Subcutaneous abdominal adipose tissue (tissue), 5 donors: Measurements from ENCODE around the gene ADPRHL1.
"Not testable (repeated sequence)": the region's sequence is repeated elsewhere in the genome, so short reads cannot be mapped to it uniquely, and the experiment has no call there.

Experiments
- H3K27ac ChIP-seq: one replicate; pipeline ENCODE4 v1.7.0; 2013; ENCODE audit warnings: low read depth, mild to moderate bottlenecking, inconsistent platforms, low read length, moderate library complexity
- H3K27me3 ChIP-seq, 5 donors: one replicate each; pipeline ENCODE4 v1.7.0; 2013; ENCODE audit warnings: low read length in 5 of 5, inconsistent platforms in 1 of 5; ENCODE audit not compliant: control insufficient read depth in 5 of 5, insufficient read depth in 4 of 5
- H3K36me3 ChIP-seq, 5 donors: one replicate each; pipeline ENCODE4 v1.7.0; 2013; ENCODE audit warnings: low read length in 5 of 5; ENCODE audit not compliant: control insufficient read depth in 5 of 5, insufficient read depth in 5 of 5
- H3K4me1 ChIP-seq, 5 donors: one replicate each; pipeline ENCODE4 v1.7.0; 2013; ENCODE audit warnings: low read length in 5 of 5, mild to moderate bottlenecking in 3 of 5, moderate library complexity in 1 of 5; ENCODE audit not compliant: control insufficient read depth in 5 of 5, insufficient read depth in 5 of 5
- H3K4me3 ChIP-seq, 5 donors: one replicate each; pipeline ENCODE4 v1.7.0; 2013; ENCODE audit warnings: low read length in 5 of 5, low read depth in 1 of 5
- H3K9ac ChIP-seq, 5 donors: one replicate each; pipeline ENCODE4 v1.7.0; 2013; ENCODE audit warnings: low read length in 5 of 5, mild to moderate bottlenecking in 4 of 5, moderate library complexity in 3 of 5
- H3K9me3 ChIP-seq, 5 donors: one replicate each; pipeline ENCODE4 v1.7.0; 2013; ENCODE audit warnings: low read length in 5 of 5; ENCODE audit not compliant: control insufficient read depth in 5 of 5
- donor health status: healthy.
- donor health status: healthy.
- donor health status: healthy.
- donor health status: healthy.
- donor health status: healthy.

ADPRHL1 gene

DNA sequence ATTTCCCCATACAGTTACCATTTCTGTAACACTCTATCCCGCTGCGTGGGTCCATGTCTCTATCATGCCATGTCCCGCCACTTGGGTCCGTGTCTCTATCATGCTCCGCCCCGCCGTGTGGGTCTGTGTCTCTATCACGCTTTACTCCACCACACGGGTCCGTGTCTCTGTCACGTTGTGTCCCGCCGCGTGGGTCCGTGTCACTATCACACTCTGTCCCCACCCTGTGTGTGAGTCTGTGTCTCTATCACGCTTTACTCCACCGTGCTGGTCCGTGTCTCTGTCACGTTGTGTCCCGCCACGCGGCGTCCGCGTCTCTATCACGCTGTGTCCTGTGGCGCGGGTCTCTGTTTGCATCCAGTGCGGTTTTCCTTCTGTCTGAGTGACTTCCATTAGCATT, 11.6 kb downstream of the ADPRHL1 start:
- H3K9me3 ChIP-seq = no peaks in the 10 kb centered on the region
- H3K27me3 ChIP-seq = no peaks in the 10 kb centered on the region
- H3K4me1 ChIP-seq = no peaks in the 10 kb centered on the region
- no peaks in the 10 kb centered on the region for H3K36me3 ChIP-seq
- H3K4me3 ChIP-seq = no peak overlapping the region
- H3K27ac ChIP-seq = no peak overlapping the region
- H3K9ac ChIP-seq = no peak overlapping the region

DNA sequence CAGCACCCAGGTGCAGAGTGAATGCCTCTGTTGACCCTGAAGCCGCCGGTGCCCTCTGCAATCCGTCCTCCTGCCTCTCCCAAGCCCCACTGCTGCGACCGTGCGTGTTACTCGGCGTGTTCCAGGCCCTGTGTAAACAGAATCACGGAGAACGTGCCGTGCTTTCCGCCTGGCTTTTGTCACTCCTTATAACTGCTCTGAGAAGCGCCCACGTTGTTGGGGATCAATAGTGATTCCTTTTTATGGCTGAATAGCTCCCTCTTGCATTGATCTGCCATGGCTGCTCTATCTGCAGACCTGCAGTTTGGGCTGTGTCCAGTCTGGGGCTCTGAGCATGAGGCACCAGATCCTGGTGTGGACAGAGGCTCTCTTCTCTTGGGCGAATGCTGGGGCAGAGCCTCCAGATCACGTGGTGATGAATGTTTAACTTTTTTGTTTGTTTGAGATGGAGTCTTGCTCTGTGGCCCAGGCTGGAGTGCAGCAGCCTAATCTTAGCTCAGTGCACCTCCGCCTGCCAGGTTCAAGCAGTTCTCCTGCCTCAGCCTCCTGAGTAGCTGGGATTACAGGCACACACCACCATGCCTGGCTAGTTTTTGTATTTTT, 15.8 kb downstream of the ADPRHL1 start:
- no peaks in the 10 kb centered on the region for H3K4me1 ChIP-seq
- no peak overlapping the region for H3K9ac ChIP-seq
- H3K27me3 ChIP-seq = no peaks in the 10 kb centered on the region
- no peaks in the 10 kb centered on the region for H3K36me3 ChIP-seq
- H3K9me3 ChIP-seq = no peaks in the 10 kb centered on the region
- H3K27ac ChIP-seq = no peak overlapping the region
- H3K4me3 ChIP-seq = no peak overlapping the region

DNA sequence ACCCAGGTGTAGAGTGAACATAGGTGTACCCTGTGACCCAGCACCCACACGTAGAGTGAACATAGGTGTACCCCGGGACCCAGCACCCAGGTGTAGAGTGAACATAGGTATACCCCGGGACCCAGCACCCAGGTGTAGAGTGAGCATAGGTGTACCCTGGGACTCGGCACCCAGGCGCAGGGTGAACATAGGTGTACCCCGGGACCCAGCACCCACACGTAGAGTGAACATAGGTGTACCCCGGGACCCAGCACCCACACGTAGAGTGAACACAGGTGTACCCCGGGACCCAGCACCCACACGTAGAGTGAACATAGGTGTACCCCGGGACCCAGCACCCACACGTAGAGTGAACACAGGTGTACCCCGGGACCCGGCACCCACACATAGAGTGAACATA, 16.4 kb downstream of the ADPRHL1 start:
- H3K9me3 ChIP-seq, H3K4me1 ChIP-seq, H3K27me3 ChIP-seq, H3K4me3 ChIP-seq, H3K27ac ChIP-seq, H3K9ac ChIP-seq, H3K36me3 ChIP-seq: not testable (repeated sequence)

DNA sequence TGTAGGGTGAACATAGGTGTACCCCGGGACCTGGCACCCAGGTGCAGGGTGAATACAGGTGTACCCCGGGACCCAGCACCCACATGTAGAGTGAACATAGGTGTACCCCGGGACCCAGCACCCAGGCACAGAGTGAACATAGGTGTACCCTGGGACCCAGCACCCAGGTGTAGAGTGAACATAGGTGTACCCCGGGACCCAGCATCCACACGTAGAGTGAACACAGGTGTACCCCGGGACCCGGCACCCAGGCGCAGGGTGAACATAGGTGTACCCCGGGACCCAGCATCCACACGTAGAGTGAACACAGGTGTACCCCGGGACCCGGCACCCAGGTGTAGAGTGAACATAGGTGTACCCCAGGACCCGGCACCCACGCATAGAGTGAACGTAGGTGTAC, 17.4 kb downstream of the ADPRHL1 start:
- not testable (repeated sequence) for H3K4me3 ChIP-seq, H3K27ac ChIP-seq, H3K36me3 ChIP-seq, H3K27me3 ChIP-seq, H3K9me3 ChIP-seq, H3K9ac ChIP-seq, H3K4me1 ChIP-seq

DNA sequence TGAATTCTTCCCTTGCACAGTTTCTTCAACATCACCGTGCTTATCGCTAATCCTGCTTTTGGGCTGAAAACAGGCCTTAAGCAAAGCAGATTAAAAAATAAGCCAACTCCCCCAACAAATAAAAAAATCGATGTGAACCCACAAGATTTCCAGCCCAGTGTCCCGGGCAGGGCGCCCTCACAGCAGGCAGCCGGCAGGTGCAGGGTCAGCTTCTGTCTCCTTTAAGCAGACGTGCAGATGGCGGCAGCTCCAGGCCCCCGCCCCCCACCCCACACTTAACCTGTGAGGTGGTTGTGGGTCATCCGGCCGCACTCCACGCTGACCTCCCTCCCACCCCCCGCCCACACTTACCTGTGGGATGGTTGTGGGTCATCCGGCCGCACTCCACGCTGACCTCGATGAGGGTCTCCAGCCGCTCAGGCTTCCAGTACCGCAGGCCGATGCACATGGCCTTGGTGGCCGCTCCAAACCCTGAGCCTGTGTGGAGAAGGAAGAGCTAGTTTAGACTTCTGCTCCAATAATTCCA, 19.8 kb downstream of the ADPRHL1 start:
- Histone ChIP-seq H3K27ac (no peak overlapping the region), H3K4me3 (no peak overlapping the region), H3K9ac (no peak overlapping the region), H3K9me3 (no peaks in the 10 kb centered on the region), H3K27me3 (no peaks in the 10 kb centered on the region), H3K36me3 (no peaks in the 10 kb centered on the region), H3K4me1 (no peaks in the 10 kb centered on the region)

DNA sequence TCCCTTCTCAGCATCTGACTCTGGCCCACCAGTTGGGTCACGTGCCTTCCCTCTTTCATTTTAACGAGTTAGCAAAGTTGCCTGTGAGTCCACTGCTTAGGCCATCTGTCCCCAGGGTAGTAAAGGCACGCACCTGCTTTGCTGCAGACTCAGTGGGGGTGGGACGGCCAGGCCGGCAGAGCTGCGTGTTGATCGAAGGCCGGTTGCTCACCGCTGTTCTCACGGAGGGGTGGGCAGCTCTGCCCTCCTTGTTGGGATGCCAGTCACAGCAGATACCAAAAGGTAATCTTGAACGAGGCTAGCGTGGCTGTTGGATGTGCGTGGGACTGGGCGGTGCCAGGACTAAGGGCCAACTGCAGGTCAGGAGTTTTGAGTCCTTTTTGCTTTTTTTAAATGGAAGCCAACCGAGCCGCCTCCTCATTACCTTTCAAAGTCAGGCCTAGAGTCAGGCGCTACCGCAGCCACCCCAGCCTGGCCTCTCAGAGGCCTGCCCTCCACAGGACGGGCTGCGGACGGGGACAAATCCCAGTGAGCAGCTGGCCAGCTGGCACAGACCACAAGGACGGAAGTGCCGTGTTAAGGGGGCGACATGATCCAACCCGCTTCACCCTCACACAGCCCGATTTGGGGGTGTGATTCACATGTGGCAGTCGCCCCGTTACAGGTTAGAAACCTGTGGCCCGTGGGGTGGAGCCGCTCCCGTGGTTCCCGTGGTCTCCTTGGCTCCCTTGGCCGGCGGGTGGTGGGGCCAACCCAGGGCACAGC, 20.6 kb downstream of the ADPRHL1 start:
- H3K4me1 ChIP-seq = peaks cover 0 to 5% (median 0%) of the 10 kb centered on the region in 5 donors
- H3K9me3 ChIP-seq = no peaks in the 10 kb centered on the region
- H3K4me3 ChIP-seq = no peak overlapping the region
- H3K36me3 ChIP-seq = no peaks in the 10 kb centered on the region
- H3K27me3 ChIP-seq = no peaks in the 10 kb centered on the region
- H3K27ac ChIP-seq = no peak overlapping the region
- H3K9ac ChIP-seq = no peak overlapping the region

DNA sequence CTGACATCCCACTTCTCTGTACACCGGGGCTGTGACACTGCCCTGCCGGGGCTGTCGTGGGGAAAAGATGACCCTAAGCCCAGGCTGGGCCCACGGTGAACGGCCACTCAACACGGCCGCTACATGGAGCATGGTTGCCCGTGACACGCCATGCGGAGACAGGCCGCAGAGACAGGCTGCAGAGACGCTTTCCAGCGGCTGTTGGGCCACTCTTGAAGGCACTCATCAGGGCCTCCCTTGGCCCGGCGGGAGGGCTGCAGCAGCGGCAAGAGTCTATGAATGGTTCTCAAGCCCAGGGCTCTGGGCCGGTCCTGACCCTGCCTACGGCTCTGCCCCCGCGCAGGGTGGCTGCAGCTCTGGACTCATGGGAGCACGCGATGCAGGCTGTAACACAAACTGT, 22.1 kb downstream of the ADPRHL1 start:
- Histone ChIP-seq H3K27ac (no peak overlapping the region), H3K4me3 (no peak overlapping the region), H3K36me3 (no peaks in the 10 kb centered on the region), H3K9me3 (no peaks in the 10 kb centered on the region), H3K9ac (no peak overlapping the region), H3K27me3 (no peaks in the 10 kb centered on the region), H3K4me1 (peaks cover 0 to 5% (median 0%) of the 10 kb centered on the region in 5 donors)

DNA sequence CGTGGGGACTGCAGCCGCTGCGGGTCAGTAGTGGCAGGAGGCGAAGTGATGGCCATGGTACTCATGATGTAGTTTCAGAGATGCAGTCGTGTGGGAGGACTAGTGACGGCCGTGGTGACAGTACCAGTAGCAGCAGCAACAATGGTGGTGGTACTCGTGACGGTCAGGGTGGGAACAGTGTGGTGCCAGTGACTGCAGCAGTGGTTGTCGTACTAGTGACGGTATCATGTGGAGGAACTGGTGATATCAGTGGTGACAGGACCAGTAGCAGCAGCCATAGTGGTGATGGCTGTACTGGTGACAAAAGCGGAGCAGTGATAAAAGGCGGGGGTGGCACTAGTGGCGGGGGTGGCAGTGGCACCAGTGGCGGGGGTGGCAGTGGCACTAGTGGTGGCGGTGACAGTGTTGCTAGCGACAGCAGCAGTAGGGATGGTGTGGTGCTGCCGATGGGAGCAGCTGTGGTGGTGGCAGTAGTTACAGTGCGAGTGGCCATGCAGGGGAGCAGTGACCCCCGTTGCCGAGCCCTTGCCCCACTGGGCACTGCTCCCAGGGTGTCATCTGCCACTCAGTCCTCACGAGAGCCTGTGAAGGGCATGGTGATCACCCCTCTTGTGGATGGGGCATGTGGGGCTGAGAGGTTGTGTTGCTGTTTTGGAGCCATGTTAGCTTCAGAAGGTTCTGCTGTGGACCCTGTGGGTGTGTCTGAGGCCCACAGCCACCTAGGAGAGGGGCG, 22.7 kb downstream of the ADPRHL1 start:
- Histone ChIP-seq H3K27me3 (no peaks in the 10 kb centered on the region), H3K27ac (no peak overlapping the region)

DNA sequence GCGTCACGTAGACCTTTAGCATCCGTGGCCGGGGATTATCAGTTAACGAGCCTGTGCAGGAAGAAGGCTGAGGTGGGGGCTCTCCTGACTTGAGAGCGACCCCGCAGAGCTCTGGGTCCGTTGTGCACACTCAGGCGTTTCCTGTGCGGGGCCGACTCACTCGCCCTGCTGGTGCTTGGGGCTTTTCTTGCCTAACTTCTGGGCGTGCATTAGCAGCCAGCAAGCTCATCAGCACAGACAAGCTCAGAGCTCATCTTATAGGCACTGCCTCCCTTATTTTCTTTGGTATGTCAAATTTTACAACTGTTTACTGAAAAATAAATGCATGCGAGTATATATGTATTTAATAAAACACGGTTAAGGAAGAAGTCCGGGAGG, 23.7 kb downstream of the ADPRHL1 start:
- no peak overlapping the region for H3K27ac ChIP-seq
- H3K36me3 ChIP-seq = no peaks in the 10 kb centered on the region
- H3K4me3 ChIP-seq = no peak overlapping the region
- no peaks in the 10 kb centered on the region for H3K27me3 ChIP-seq
- H3K9me3 ChIP-seq = no peaks in the 10 kb centered on the region
- peaks cover 0 to 5% (median 0%) of the 10 kb centered on the region in 5 donors for H3K4me1 ChIP-seq
- H3K9ac ChIP-seq = no peak overlapping the region

More for the DNA sequence above, 22.7 kb downstream of the ADPRHL1 start:
- no peaks in the 10 kb centered on the region for H3K9me3 ChIP-seq
- H3K4me3 ChIP-seq = no peak overlapping the region
- no peaks in the 10 kb centered on the region for H3K36me3 ChIP-seq
- peaks cover 0 to 5% (median 0%) of the 10 kb centered on the region in 5 donors for H3K4me1 ChIP-seq
- H3K9ac ChIP-seq = no peak overlapping the region
